ENCODE results near the gene BCL2.

- TF ChIP-seq CTCF (IDR thresholded peaks at IDR 0.05) (no peak), POLR2A (IDR thresholded peaks at IDR 0.05) (no peak)
These were observed 26.5 kb downstream of the BCL2 start for GRCh38 chr18:63292831-63293683.

All from prostate gland (tissue), 2 donors.